ENCODE measurements around the gene SYT6. TPM values are rescaled to one million over a fixed set of nuclear protein-coding genes. Genes with fewer than 3 reads are reported as not detected.

The SYT6 gene
- total and polyA plus RNA-seq, 2 of the 13 experiments (the other 11 are each of a cell fraction or from before 2014, with no cell fraction given), result not detected

- Histone ChIP-seq H2AFZ (ENCODE audit: low read length) (no peak overlapping the region), H3K4me2 (ENCODE audit: low read depth, low read length) (no peak overlapping the region), H3K27me3 (ENCODE audit: control insufficient read depth in 1 of 2, insufficient read depth in 2 of 2, low read length in 2 of 2) (peaks cover 0 to 13% of the 10 kb centered on the region in 2 experiments; a peak in 1 of 5 replicates), H3K4me1 (ENCODE audit: insufficient read depth, low read length) (no peaks in the 10 kb centered on the region), H3K27ac (ENCODE audit: extremely low read length, insufficient read depth, low read length) (no peak overlapping the region), H4K20me1 (ENCODE audit: insufficient read depth, low read length) (no peaks in the 10 kb centered on the region), H3K9me3 (ENCODE audit: low read length) (no peaks in the 10 kb centered on the region), H3K79me2 (ENCODE audit: insufficient read depth, low read length) (no peaks in the 10 kb centered on the region), H3K4me3 (replicated peaks in 1 of 3; ENCODE audit: insufficient read depth in 1 of 3, low read depth in 2 of 3, low read length in 3 of 3) (no peak overlapping the region), H3K9ac (ENCODE audit: insufficient read depth, low read depth, low read length) (no peak overlapping the region), H3K36me3 (replicated peaks in 1 of 2; ENCODE audit: control insufficient read depth in 1 of 2, insufficient read depth in 2 of 2, low read length in 2 of 2) (no peaks in the 10 kb centered on the region)
- ChIA-PET CTCF (ENCODE audit: low intra/inter-chr PET ratio, low total read pairs) (no interaction called here), POLR2A (no interaction called here)
- in situ Hi-C loops (cut with HindIII; ENCODE audit: extremely low pct_ligation_motif_present, low pct_unique_long_range_greater_than_20kb) (no loop called here), intact Hi-C loops (cut with micrococcal nuclease; ENCODE audit: unreplicated experiment) (no loop called here)
- no TSS peak for BruUV-seq (replicated peaks)
- no peak for FAIRE-seq
- no peak for DNase-seq (ENCODE audit: low spot score)
- WGBS (ENCODE audit: low lambda C conversion rate), result 17% methylated on average over 3 of the region's 3 CpGs
- ATAC-seq, result no peak
- TF ChIP-seq SRY (CRISPR knock-in tag; IDR thresholded peaks at IDR 0.05) (no peak), ZBTB26 (CRISPR knock-in tag; IDR thresholded peaks at IDR 0.05; ENCODE audit: borderline replicate concordance) (no peak), RAD51 (IDR thresholded peaks at IDR 0.05; ENCODE audit: borderline replicate concordance) (no peak), CBFB (CRISPR knock-in tag; IDR thresholded peaks at IDR 0.05) (no peak), ZZZ3 (CRISPR knock-in tag; IDR thresholded peaks at IDR 0.05; ENCODE audit: borderline replicate concordance) (no peak), ZNF281 (CRISPR knock-in tag; IDR thresholded peaks at IDR 0.05; ENCODE audit: borderline replicate concordance) (no peak), RORA (CRISPR knock-in tag; IDR thresholded peaks at IDR 0.05) (no peak), PBX2 (CRISPR knock-in tag; IDR thresholded peaks at IDR 0.05) (no peak), CBX1 (IDR thresholded peaks at IDR 0.05; ENCODE audit: low read depth) (no peak), REXO4 (CRISPR knock-in tag; IDR thresholded peaks at IDR 0.05; ENCODE audit: borderline replicate concordance) (no peak), SRF (IDR thresholded peaks at IDR 0.05; ENCODE audit: low read depth, low read length) (no peak), BCL3 (CRISPR knock-in tag; IDR thresholded peaks at IDR 0.05) (no peak), CENPBD1 (CRISPR knock-in tag; IDR thresholded peaks at IDR 0.05; ENCODE audit: borderline replicate concordance, low read depth) (no peak), ZNF850 (CRISPR knock-in tag; conservative IDR thresholded peaks at IDR 0.05) (no peak), RAD21 (CRISPR knock-in tag; IDR thresholded peaks at IDR 0.05) (no peak), ADNP (CRISPR knock-in tag; IDR thresholded peaks at IDR 0.05) (no peak), GMEB1 (CRISPR knock-in tag; IDR thresholded peaks at IDR 0.05; ENCODE audit: borderline replicate concordance) (no peak), ZNF256 (CRISPR knock-in tag; conservative IDR thresholded peaks at IDR 0.05) (no peak)
These were observed 48.7 kb downstream of the SYT6 start for GRCh38 chr1:114104949-114105348.

Data from HepG2 (cell line).